ENCODE measurements around the gene TPST1.

DNA sequence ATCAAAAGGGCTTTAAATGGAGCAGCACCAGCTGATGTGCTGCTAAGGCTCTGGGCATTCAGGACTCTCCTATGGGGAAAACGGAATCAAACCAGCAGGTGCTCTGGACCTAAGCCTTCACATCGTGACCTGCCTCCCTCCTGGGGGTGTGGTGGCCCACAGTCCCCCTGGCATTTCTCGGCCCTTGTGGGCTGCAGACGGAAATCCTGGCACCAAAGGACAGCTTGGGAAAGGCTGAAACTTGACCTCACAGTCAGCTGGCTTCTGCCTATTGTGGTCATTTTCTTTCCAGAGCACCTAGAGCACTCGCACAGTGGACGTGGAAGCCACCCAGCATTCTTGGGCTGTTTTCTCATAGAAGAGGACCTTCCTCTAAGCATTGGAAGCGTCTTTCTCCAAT, 74.8 kb downstream of the TPST1 start:
- TF ChIP-seq CHD4 (IDR thresholded peaks at IDR 0.05; ENCODE audit: insufficient read depth, insufficient replicate concordance, low read depth, low read length, poor library complexity, severe bottlenecking) (no peak), STAT5B (CRISPR knock-in tag; IDR thresholded peaks at IDR 0.05) (no peak), TOE1 (IDR thresholded peaks at IDR 0.05; ENCODE audit: borderline replicate concordance) (no peak), TOE1 (CRISPR knock-in tag; IDR thresholded peaks at IDR 0.05; ENCODE audit: borderline replicate concordance, low read depth) (no peak), POLR2A (conservative IDR thresholded peaks at IDR 0.05) (no peak)
- TF ChIP-seq, protein P1, sequence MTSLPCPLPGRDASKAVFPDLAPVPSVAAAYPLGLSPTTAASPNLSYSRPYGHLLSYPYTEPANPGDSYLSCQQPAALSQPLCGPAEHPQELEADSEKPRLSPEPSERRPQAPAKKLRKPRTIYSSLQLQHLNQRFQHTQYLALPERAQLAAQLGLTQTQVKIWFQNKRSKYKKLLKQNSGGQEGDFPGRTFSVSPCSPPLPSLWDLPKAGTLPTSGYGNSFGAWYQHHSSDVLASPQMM (CRISPR knock-in tag; IDR thresholded peaks at IDR 0.05): no peak
- TF ChIP-seq, protein P2, sequence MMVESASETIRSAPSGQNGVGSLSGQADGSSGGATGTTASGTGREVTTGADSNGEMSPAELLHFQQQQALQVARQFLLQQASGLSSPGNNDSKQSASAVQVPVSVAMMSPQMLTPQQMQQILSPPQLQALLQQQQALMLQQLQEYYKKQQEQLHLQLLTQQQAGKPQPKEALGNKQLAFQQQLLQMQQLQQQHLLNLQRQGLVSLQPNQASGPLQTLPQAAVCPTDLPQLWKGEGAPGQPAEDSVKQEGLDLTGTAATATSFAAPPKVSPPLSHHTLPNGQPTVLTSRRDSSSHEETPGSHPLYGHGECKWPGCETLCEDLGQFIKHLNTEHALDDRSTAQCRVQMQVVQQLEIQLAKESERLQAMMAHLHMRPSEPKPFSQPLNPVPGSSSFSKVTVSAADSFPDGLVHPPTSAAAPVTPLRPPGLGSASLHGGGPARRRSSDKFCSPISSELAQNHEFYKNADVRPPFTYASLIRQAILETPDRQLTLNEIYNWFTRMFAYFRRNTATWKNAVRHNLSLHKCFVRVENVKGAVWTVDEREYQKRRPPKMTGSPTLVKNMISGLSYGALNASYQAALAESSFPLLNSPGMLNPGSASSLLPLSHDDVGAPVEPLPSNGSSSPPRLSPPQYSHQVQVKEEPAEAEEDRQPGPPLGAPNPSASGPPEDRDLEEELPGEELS (CRISPR knock-in tag; IDR thresholded peaks at IDR 0.05; ENCODE audit: borderline replicate concordance): no peak

All from K562 (cell line).